Activated naive CD4-positive, alpha-beta T cell treated with anti-CD3 and anti-CD28 coated beads, Interleukin-2, amount 10 ng/mL, durations not matched to agents 7 days and 5 days (primary cell): ENCODE measurements around the gene COL6A3.

Experiments
- CTCF ChIA-PET: fragments of 350-600 bp; sonication (Branson Sonifier 250); formaldehyde crosslinking; loops from one replicate; lab custom pipeline; 2021; ENCODE audit warnings: antibody characterized with exemption; lab: Charles Lee
- DNase-seq: peaks from one replicate; pipeline ENCODE4 v3.0.0-alpha.2; 2020
- H3K27ac Mint-ChIP-seq: one replicate; pipeline ENCODE4 v1.8.0; 2021; ENCODE audit warnings: mild to moderate bottlenecking, moderate library complexity, mixed read lengths
- H3K27me3 Mint-ChIP-seq: one replicate; pipeline ENCODE4 v1.8.0; 2021; ENCODE audit warnings: mild to moderate bottlenecking, mixed read lengths
- H3K36me3 Mint-ChIP-seq: one replicate; pipeline ENCODE4 v1.8.0; 2021; ENCODE audit warnings: mixed read lengths
- H3K4me1 Mint-ChIP-seq: one replicate; pipeline ENCODE4 v1.8.0; 2021; ENCODE audit warnings: mixed read lengths
- H3K4me3 Mint-ChIP-seq: one replicate; pipeline ENCODE4 v1.8.0; 2021; ENCODE audit warnings: mild to moderate bottlenecking, moderate library complexity, mixed read lengths
- H3K9me3 Mint-ChIP-seq: one replicate; pipeline ENCODE4 v1.8.0; 2021; ENCODE audit warnings: mixed read lengths

COL6A3 gene

GRCh38 chr2:237351796-237352195 lies 62.2 kb downstream of the COL6A3 start:
- H3K27ac Mint-ChIP-seq = no peak overlapping the region
- H3K9me3 Mint-ChIP-seq = no peaks in the 10 kb centered on the region
- H3K4me1 Mint-ChIP-seq = no peaks in the 10 kb centered on the region
- no peak overlapping the region for H3K4me3 Mint-ChIP-seq
- no peaks in the 10 kb centered on the region for H3K27me3 Mint-ChIP-seq
- CTCF ChIA-PET = no interaction called here
- no peaks in the 10 kb centered on the region for H3K36me3 Mint-ChIP-seq
- DNase-seq = no peak

- no peaks in the 10 kb centered on the region for H3K4me1 Mint-ChIP-seq
Observed at GRCh38 chr2:237351046-237351445, 62.9 kb downstream of the COL6A3 start.

GRCh38 chr2:237350597-237350996 lies 63.4 kb downstream of the COL6A3 start:
- Mint-ChIP-seq H3K4me1 (no peaks in the 10 kb centered on the region), H3K9me3 (no peaks in the 10 kb centered on the region), H3K27me3 (no peaks in the 10 kb centered on the region), H3K36me3 (no peaks in the 10 kb centered on the region), H3K27ac (no peak overlapping the region), H3K4me3 (no peak overlapping the region)
- CTCF ChIA-PET = no interaction called here
- DNase-seq = no peak

More at GRCh38 chr2:237351046-237351445, 62.9 kb downstream of the COL6A3 start:
- Mint-ChIP-seq H3K27me3 (no peaks in the 10 kb centered on the region), H3K36me3 (no peaks in the 10 kb centered on the region), H3K4me3 (no peak overlapping the region), H3K27ac (no peak overlapping the region), H3K9me3 (no peaks in the 10 kb centered on the region)
- DNase-seq = no peak
- CTCF ChIA-PET = no interaction called here

GRCh38 chr2:237350070-237350469 lies 63.9 kb downstream of the COL6A3 start:
- no peaks in the 10 kb centered on the region for H3K9me3 Mint-ChIP-seq
- no peak overlapping the region for H3K4me3 Mint-ChIP-seq
- H3K4me1 Mint-ChIP-seq = no peaks in the 10 kb centered on the region
- DNase-seq = no peak
- H3K27me3 Mint-ChIP-seq = no peaks in the 10 kb centered on the region
- no peak overlapping the region for H3K27ac Mint-ChIP-seq
- H3K36me3 Mint-ChIP-seq = no peaks in the 10 kb centered on the region
- CTCF ChIA-PET = no interaction called here

GRCh38 chr2:237348281-237348865 lies 65.6 kb downstream of the COL6A3 start:
- no peak overlapping the region for H3K27ac Mint-ChIP-seq

GRCh38 chr2:237345891-237346640 lies 67.9 kb downstream of the COL6A3 start:
- CTCF ChIA-PET = no interaction called here
- Mint-ChIP-seq H3K4me3 (no peak overlapping the region), H3K27ac (no peak overlapping the region), H3K27me3 (no peaks in the 10 kb centered on the region), H3K4me1 (no peaks in the 10 kb centered on the region), H3K36me3 (no peaks in the 10 kb centered on the region), H3K9me3 (no peaks in the 10 kb centered on the region)
- no peak for DNase-seq

More at GRCh38 chr2:237348281-237348865, 65.6 kb downstream of the COL6A3 start:
- Mint-ChIP-seq H3K4me3 (no peak overlapping the region), H3K27me3 (no peaks in the 10 kb centered on the region), H3K36me3 (no peaks in the 10 kb centered on the region), H3K9me3 (no peaks in the 10 kb centered on the region), H3K4me1 (no peaks in the 10 kb centered on the region)
- DNase-seq = no peak
- CTCF ChIA-PET = no interaction called here

- Mint-ChIP-seq H3K27me3 (no peaks in the 10 kb centered on the region), H3K36me3 (no peaks in the 10 kb centered on the region)
- CTCF ChIA-PET = no interaction called here
Observed at GRCh38 chr2:237345411-237345810, 68.6 kb downstream of the COL6A3 start.

GRCh38 chr2:237344942-237345341 lies 69.0 kb downstream of the COL6A3 start:
- CTCF ChIA-PET = no interaction called here
- Mint-ChIP-seq H3K9me3 (no peaks in the 10 kb centered on the region), H3K27me3 (no peaks in the 10 kb centered on the region), H3K4me1 (no peaks in the 10 kb centered on the region), H3K4me3 (no peak overlapping the region), H3K36me3 (no peaks in the 10 kb centered on the region), H3K27ac (no peak overlapping the region)
- DNase-seq = no peak

More at GRCh38 chr2:237345411-237345810, 68.6 kb downstream of the COL6A3 start:
- H3K4me3 Mint-ChIP-seq = no peak overlapping the region
- no peak for DNase-seq
- no peaks in the 10 kb centered on the region for H3K4me1 Mint-ChIP-seq
- no peak overlapping the region for H3K27ac Mint-ChIP-seq
- no peaks in the 10 kb centered on the region for H3K9me3 Mint-ChIP-seq

- H3K27ac Mint-ChIP-seq = no peak overlapping the region
- H3K27me3 Mint-ChIP-seq = no peaks in the 10 kb centered on the region
- no peaks in the 10 kb centered on the region for H3K4me1 Mint-ChIP-seq
- no peaks in the 10 kb centered on the region for H3K36me3 Mint-ChIP-seq
- no peaks in the 10 kb centered on the region for H3K9me3 Mint-ChIP-seq
- no peak for DNase-seq
- no peak overlapping the region for H3K4me3 Mint-ChIP-seq
- CTCF ChIA-PET = no interaction called here
Observed at GRCh38 chr2:237343993-237344392, 70.0 kb downstream of the COL6A3 start.

GRCh38 chr2:237341872-237342271 lies 72.1 kb downstream of the COL6A3 start:
- H3K36me3 Mint-ChIP-seq = no peaks in the 10 kb centered on the region
- H3K9me3 Mint-ChIP-seq = no peaks in the 10 kb centered on the region
- H3K4me1 Mint-ChIP-seq = no peaks in the 10 kb centered on the region
- no peak overlapping the region for H3K4me3 Mint-ChIP-seq
- DNase-seq = no peak
- H3K27me3 Mint-ChIP-seq = no peaks in the 10 kb centered on the region
- CTCF ChIA-PET = no interaction called here
- no peak overlapping the region for H3K27ac Mint-ChIP-seq

GRCh38 chr2:237337586-237337985 lies 76.4 kb downstream of the COL6A3 start:
- H3K36me3 Mint-ChIP-seq = no peaks in the 10 kb centered on the region
- no peaks in the 10 kb centered on the region for H3K4me1 Mint-ChIP-seq
- no peaks in the 10 kb centered on the region for H3K9me3 Mint-ChIP-seq
- peaks cover 4% of the 10 kb centered on the region for H3K27me3 Mint-ChIP-seq
- CTCF ChIA-PET = no interaction called here
- no peak for DNase-seq
- no peak overlapping the region for H3K4me3 Mint-ChIP-seq
- H3K27ac Mint-ChIP-seq = no peak overlapping the region

- Mint-ChIP-seq H3K36me3 (no peaks in the 10 kb centered on the region), H3K27ac (no peak overlapping the region), H3K9me3 (no peaks in the 10 kb centered on the region), H3K4me1 (no peaks in the 10 kb centered on the region), H3K4me3 (no peak overlapping the region), H3K27me3 (peaks cover 4% of the 10 kb centered on the region)
- CTCF ChIA-PET = interaction anchor here (1.1 kb wide), 1 partner anchor 223 kb away, joined by 3 read pairs; no protein-coding TSS in a partner anchor
- DNase-seq = no peak
Observed at GRCh38 chr2:237336131-237336530, 77.8 kb downstream of the COL6A3 start.

GRCh38 chr2:237333748-237334147 lies 80.2 kb downstream of the COL6A3 start:
- Mint-ChIP-seq H3K9me3 (no peaks in the 10 kb centered on the region), H3K4me1 (no peaks in the 10 kb centered on the region), H3K4me3 (no peak overlapping the region), H3K27ac (no peak overlapping the region), H3K27me3 (peaks cover 4% of the 10 kb centered on the region), H3K36me3 (no peaks in the 10 kb centered on the region)
- CTCF ChIA-PET = no interaction called here
- DNase-seq = no peak

- H3K27me3 Mint-ChIP-seq = peaks cover 4% of the 10 kb centered on the region
Observed at GRCh38 chr2:237330541-237330940, 83.4 kb downstream of the COL6A3 start.

More at GRCh38 chr2:237330541-237330940, 83.4 kb downstream of the COL6A3 start:
- DNase-seq = no peak
- Mint-ChIP-seq H3K27ac (no peak overlapping the region), H3K4me1 (no peaks in the 10 kb centered on the region), H3K9me3 (no peaks in the 10 kb centered on the region), H3K4me3 (no peak overlapping the region), H3K36me3 (no peaks in the 10 kb centered on the region)
- CTCF ChIA-PET = no interaction called here
